C4-2B (cell line): ENCODE results near the gene SLC2A13.
A peak's percentile ranks its signal among the peaks of the same experiment; 100 is the strongest.

ENCODE experiments used
- H3K27ac ChIP-seq: fragments of 450-650 bp; 2 replicates; pipeline ENCODE4 v1.5.1; 2017
- CTCF ChIP-seq: fragments of 450-650 bp; conservative IDR thresholded peaks from 2 replicates; pipeline ENCODE4 v1.5.1; 2017; ENCODE audit warnings: mild to moderate bottlenecking
- ZFX ChIP-seq: fragments of 450-650 bp; IDR thresholded peaks from 2 replicates; pipeline ENCODE4 v1.6.1; 2017

Gene SLC2A13

GRCh38 chr12:39807043-39807442 lies 298.8 kb downstream of the SLC2A13 start:
- H3K27ac ChIP-seq = no peak overlapping the region
- TF ChIP-seq CTCF (peak; percentile 27), ZFX (no peak)

- TF ChIP-seq CTCF = no peak
- no peak for TF ChIP-seq ZFX
- H3K27ac ChIP-seq = no peak overlapping the region
These were observed 300.2 kb downstream of the SLC2A13 start for GRCh38 chr12:39805651-39806050.

GRCh38 chr12:39804898-39805297 lies 301.0 kb downstream of the SLC2A13 start:
- no peak overlapping the region for H3K27ac ChIP-seq
- TF ChIP-seq CTCF (no peak), ZFX (no peak)

- TF ChIP-seq ZFX (no peak), CTCF (no peak)
- no peak overlapping the region for H3K27ac ChIP-seq
These were observed 301.4 kb downstream of the SLC2A13 start for GRCh38 chr12:39804479-39804878.

- TF ChIP-seq CTCF (peak; percentile 39), ZFX (no peak)
- H3K27ac ChIP-seq = no peak overlapping the region
These were observed 302.7 kb downstream of the SLC2A13 start for GRCh38 chr12:39803151-39803550.

- no peak for TF ChIP-seq ZFX
- TF ChIP-seq CTCF = no peak
- H3K27ac ChIP-seq = no peak overlapping the region
These were observed 306.9 kb downstream of the SLC2A13 start for GRCh38 chr12:39798977-39799376.

- TF ChIP-seq CTCF (no peak), ZFX (no peak)
- no peak overlapping the region for H3K27ac ChIP-seq
These were observed 307.5 kb downstream of the SLC2A13 start for GRCh38 chr12:39798429-39798828.
